ENCODE data around the gene CTSF.

DNA sequence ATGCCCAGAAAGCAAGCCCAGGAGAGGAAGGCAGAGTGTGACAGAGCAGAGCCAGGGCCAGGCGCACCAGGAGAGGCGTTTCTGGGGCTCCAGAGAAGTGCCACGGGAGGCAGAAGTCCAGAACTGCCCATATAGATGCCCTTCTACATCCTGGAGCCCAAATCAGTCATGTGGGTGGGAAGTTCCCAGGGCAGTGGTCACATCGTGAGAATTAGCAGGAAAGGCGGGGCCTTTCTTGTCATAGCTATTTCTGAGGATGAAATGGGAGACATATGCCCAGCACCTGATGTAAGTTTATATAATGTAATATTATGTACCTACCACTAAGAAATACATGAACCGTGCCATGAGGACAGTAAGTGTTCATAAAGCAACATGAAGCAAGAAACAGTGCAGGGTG, 35.6 kb downstream of the CTSF start:
- no peak for TF ChIP-seq POLR2A (IDR thresholded peaks at IDR 0.05)
- TF ChIP-seq, protein P1, sequence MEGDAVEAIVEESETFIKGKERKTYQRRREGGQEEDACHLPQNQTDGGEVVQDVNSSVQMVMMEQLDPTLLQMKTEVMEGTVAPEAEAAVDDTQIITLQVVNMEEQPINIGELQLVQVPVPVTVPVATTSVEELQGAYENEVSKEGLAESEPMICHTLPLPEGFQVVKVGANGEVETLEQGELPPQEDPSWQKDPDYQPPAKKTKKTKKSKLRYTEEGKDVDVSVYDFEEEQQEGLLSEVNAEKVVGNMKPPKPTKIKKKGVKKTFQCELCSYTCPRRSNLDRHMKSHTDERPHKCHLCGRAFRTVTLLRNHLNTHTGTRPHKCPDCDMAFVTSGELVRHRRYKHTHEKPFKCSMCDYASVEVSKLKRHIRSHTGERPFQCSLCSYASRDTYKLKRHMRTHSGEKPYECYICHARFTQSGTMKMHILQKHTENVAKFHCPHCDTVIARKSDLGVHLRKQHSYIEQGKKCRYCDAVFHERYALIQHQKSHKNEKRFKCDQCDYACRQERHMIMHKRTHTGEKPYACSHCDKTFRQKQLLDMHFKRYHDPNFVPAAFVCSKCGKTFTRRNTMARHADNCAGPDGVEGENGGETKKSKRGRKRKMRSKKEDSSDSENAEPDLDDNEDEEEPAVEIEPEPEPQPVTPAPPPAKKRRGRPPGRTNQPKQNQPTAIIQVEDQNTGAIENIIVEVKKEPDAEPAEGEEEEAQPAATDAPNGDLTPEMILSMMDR (IDR thresholded peaks at IDR 0.05) = no peak
